ENCODE data around the gene RNF166. TPM values are rescaled to one million over a fixed set of nuclear protein-coding genes. Genes with fewer than 3 reads are reported as not detected.

The RNF166 gene
- total RNA-seq, 2 donors from 2014 or later: 24.2 to 27.2 TPM

DNA sequence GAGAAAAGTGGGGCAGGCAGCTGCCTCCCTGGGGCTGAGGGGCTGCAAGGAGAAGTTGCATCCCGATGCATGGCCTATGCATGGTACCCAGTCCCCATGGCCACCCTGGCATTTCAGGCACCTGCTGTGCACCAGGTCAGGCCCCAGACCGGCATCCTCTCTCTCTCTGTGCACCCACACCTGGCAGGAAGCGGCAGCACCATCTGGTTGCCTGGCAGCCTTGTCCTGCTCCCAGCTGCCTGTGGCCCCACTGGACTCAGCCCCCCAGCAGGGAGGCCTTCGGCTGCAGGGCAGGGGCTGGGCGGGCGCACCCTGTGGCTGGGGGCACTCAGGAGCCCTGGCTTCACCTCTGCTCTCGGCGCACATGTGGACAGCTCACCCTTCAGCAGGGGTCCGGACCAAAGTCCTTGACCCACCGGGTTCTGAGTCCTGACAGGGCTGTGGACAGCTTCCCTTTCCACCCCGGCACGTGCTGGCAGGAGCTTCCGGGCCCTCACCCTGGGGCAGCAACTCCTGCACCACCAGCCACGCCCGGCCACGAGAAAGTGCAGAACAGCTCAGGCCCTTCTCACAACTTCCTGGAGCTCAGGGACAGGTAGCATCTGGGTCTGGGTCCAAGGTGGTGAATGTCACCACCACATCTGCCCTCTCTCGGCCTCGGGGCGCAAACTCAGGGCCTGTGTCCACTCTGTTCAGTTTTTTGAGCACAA is 36.8 kb upstream of the RNF166 start:
- no peak overlapping the region for H3K27ac ChIP-seq (ENCODE audit: low read depth, low read length)
- Mint-ChIP-seq H3K4me1 (no peaks in the 10 kb centered on the region), H3K36me3 (ENCODE audit: low read depth) (no peaks in the 10 kb centered on the region), H3K27me3 (ENCODE audit: insufficient read depth) (no peaks in the 10 kb centered on the region), H3K27ac (no peak overlapping the region), H3K4me3 (no peak overlapping the region), H3K9me3 (no peaks in the 10 kb centered on the region)
- 85 to 95% methylated on average over 11 to 19 of the region's 19 CpGs for WGBS, 2 experiments (ENCODE audit: insufficient coverage in 1 of 2, insufficient read length in 1 of 2)
- DNase-seq: no peak
- no peaks in the 10 kb centered on the region for H3K27me3 ChIP-seq (ENCODE audit: control insufficient read depth, insufficient read depth, low read length, poor library complexity, severe bottlenecking)
- no peak overlapping the region for H3K9ac ChIP-seq (ENCODE audit: extremely low read depth, low read length, poor library complexity, severe bottlenecking)
- no peaks in the 10 kb centered on the region for H3K36me3 ChIP-seq (ENCODE audit: control insufficient read depth, insufficient read depth, low read length)
- H3K9me3 ChIP-seq (ENCODE audit: control insufficient read depth, low read length): no peaks in the 10 kb centered on the region
- TF ChIP-seq, protein P1, sequence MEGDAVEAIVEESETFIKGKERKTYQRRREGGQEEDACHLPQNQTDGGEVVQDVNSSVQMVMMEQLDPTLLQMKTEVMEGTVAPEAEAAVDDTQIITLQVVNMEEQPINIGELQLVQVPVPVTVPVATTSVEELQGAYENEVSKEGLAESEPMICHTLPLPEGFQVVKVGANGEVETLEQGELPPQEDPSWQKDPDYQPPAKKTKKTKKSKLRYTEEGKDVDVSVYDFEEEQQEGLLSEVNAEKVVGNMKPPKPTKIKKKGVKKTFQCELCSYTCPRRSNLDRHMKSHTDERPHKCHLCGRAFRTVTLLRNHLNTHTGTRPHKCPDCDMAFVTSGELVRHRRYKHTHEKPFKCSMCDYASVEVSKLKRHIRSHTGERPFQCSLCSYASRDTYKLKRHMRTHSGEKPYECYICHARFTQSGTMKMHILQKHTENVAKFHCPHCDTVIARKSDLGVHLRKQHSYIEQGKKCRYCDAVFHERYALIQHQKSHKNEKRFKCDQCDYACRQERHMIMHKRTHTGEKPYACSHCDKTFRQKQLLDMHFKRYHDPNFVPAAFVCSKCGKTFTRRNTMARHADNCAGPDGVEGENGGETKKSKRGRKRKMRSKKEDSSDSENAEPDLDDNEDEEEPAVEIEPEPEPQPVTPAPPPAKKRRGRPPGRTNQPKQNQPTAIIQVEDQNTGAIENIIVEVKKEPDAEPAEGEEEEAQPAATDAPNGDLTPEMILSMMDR (conservative IDR thresholded peaks at IDR 0.05): no peak
- H3K4me3 ChIP-seq (ENCODE audit: low read length): no peak overlapping the region
- no peaks in the 10 kb centered on the region for H3K4me1 ChIP-seq (ENCODE audit: control insufficient read depth, insufficient read depth, low read length)

DNA sequence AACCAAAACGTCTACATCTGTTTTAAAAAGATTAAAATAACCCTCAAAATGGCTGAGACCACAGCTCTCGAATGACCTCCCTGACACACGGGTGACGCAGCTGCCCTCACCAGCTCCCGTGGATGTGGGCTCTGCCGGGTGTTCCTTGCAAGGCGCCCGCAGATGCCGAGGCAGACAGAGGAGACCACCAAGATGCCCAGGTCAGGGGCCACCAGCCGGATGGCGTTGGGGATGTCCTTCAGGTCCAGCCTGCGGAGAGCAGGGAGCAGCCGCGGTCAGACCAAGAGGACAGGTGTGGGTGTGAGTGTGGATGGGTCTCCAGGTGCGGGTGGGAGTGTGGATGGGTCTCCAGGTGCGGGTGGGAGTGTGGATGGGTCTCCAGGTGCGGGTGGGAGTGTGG is 35.2 kb upstream of the RNF166 start:
- 92 to 97% methylated on average over 13 to 15 of the region's 17 CpGs for WGBS, 2 experiments (ENCODE audit: insufficient coverage in 1 of 2, insufficient read length in 1 of 2)
- Histone ChIP-seq H3K9ac (ENCODE audit: extremely low read depth, low read length, poor library complexity, severe bottlenecking) (no peak overlapping the region), H3K4me3 (ENCODE audit: low read length) (no peak overlapping the region), H3K36me3 (ENCODE audit: control insufficient read depth, insufficient read depth, low read length) (no peaks in the 10 kb centered on the region), H3K4me1 (ENCODE audit: control insufficient read depth, insufficient read depth, low read length) (no peaks in the 10 kb centered on the region), H3K27ac (ENCODE audit: low read depth, low read length) (no peak overlapping the region), H3K9me3 (ENCODE audit: control insufficient read depth, low read length) (no peaks in the 10 kb centered on the region), H3K27me3 (ENCODE audit: control insufficient read depth, insufficient read depth, low read length, poor library complexity, severe bottlenecking) (no peaks in the 10 kb centered on the region)
- no peaks in the 10 kb centered on the region for H3K27me3 Mint-ChIP-seq (ENCODE audit: insufficient read depth)
- H3K27ac Mint-ChIP-seq: no peak overlapping the region
- TF ChIP-seq, protein P1 (conservative IDR thresholded peaks at IDR 0.05): no peak
- no peaks in the 10 kb centered on the region for H3K9me3 Mint-ChIP-seq
- no peaks in the 10 kb centered on the region for H3K4me1 Mint-ChIP-seq
- H3K36me3 Mint-ChIP-seq (ENCODE audit: low read depth): no peaks in the 10 kb centered on the region
- no peak overlapping the region for H3K4me3 Mint-ChIP-seq
- no peak for DNase-seq

DNA sequence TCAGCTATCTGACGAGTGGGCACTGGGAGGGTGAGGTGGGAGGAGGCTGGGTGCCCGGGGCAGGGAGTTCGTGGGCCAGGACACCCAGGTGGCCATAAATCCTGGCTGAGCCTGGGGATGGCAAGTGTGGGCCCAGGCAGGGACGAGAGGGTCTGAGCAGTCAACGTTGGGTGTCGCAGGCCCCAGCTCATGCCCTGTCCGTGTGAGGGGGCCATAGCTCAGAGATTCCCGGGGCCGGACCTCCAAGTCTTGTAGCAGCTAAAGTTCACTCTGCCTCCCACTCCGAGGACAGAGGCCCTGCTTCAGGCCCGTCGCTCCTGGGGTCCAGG is 34.5 kb upstream of the RNF166 start:
- peaks cover 4% of the 10 kb centered on the region for H3K36me3 ChIP-seq (ENCODE audit: control insufficient read depth, insufficient read depth, low read length)
- Mint-ChIP-seq H3K9me3 (no peaks in the 10 kb centered on the region), H3K4me1 (no peaks in the 10 kb centered on the region), H3K27me3 (ENCODE audit: insufficient read depth) (no peaks in the 10 kb centered on the region), H3K4me3 (no peak overlapping the region), H3K27ac (no peak overlapping the region), H3K36me3 (ENCODE audit: low read depth) (no peaks in the 10 kb centered on the region)
- no peaks in the 10 kb centered on the region for H3K9me3 ChIP-seq (ENCODE audit: control insufficient read depth, low read length)
- H3K4me3 ChIP-seq (ENCODE audit: low read length): no peak overlapping the region
- TF ChIP-seq, protein P1 (conservative IDR thresholded peaks at IDR 0.05): no peak
- H3K27me3 ChIP-seq (ENCODE audit: control insufficient read depth, insufficient read depth, low read length, poor library complexity, severe bottlenecking): no peaks in the 10 kb centered on the region
- 95 to 96% methylated on average over 12 of the region's 12 CpGs for WGBS, 2 experiments (ENCODE audit: insufficient coverage in 1 of 2, insufficient read length in 1 of 2)
- H3K4me1 ChIP-seq (ENCODE audit: control insufficient read depth, insufficient read depth, low read length): no peaks in the 10 kb centered on the region
- no peak for DNase-seq
- H3K9ac ChIP-seq (ENCODE audit: extremely low read depth, low read length, poor library complexity, severe bottlenecking): no peak overlapping the region
- H3K27ac ChIP-seq (ENCODE audit: low read depth, low read length): no peak overlapping the region

All from endodermal cell (in vitro differentiated cells).